H1 (cell line): ENCODE data around the gene CD7. TPM values are rescaled to one million over a fixed set of nuclear protein-coding genes. Genes with fewer than 3 reads are reported as not detected.

Experiments
- CTCF ChIA-PET: fragments of 300-600 bp; sonication (Branson Sonifier 250); formaldehyde crosslinking; loops from one replicate; lab custom pipeline; 2021; ENCODE audit not compliant: partially characterized antibody; lab: Charles Lee
- POLR2A ChIA-PET: fragments of 300-600 bp; sonication (Branson Sonifier 250); formaldehyde crosslinking; loops from one replicate; lab custom pipeline; 2021; ENCODE audit warnings: inconsistent platforms; ENCODE audit not compliant: partially characterized antibody; lab: Charles Lee
- DNase-seq, 2 experiments: peaks; one replicate each; pipeline versions ENCODE4 v3.0.0 to v3.0.0-alpha.2; 2010 to 2022; ENCODE audit warnings: low spot score in 2 of 2, low read depth in 1 of 2, mixed read lengths in 1 of 2
- FAIRE-seq: peaks from 2 replicates; lab custom pipeline; 2011; peaks lifted over from hg19 to GRCh38; lab: Jason Lieb, UNC
- H2AFZ ChIP-seq: 2 replicates; pipeline ENCODE4 v1.8.1; 2012; ENCODE audit warnings: low read length, inconsistent platforms
- H2AK5ac ChIP-seq: 2 replicates; pipeline ENCODE4 v1.6.1; 2013; ENCODE audit warnings: low read depth, low read length
- H2BK120ac ChIP-seq: replicated peaks from 2 replicates; pipeline ENCODE3; 2013; ENCODE audit warnings: low read depth, low read length, inconsistent platforms
- H2BK12ac ChIP-seq: 2 replicates; pipeline ENCODE4 v1.6.1; 2013; ENCODE audit warnings: low read depth, low read length
- H2BK15ac ChIP-seq: 2 replicates; pipeline ENCODE4 v1.6.1; 2013; ENCODE audit warnings: low read length
- H2BK20ac ChIP-seq: 2 replicates; pipeline ENCODE4 v1.6.1; 2013; ENCODE audit warnings: low read length
- H2BK5ac ChIP-seq: 2 replicates; pipeline ENCODE4 v1.6.1; 2013; ENCODE audit warnings: low read depth, low read length
- H3K14ac ChIP-seq: 2 replicates; pipeline ENCODE4 v1.6.1; 2013; ENCODE audit warnings: inconsistent platforms; ENCODE audit not compliant: insufficient read length
- H3K18ac ChIP-seq: 2 replicates; pipeline ENCODE4 v1.6.1; 2013; ENCODE audit warnings: low read length; ENCODE audit errors: extremely low read depth
- H3K23ac ChIP-seq: 2 replicates; pipeline ENCODE4 v1.6.1; 2013; ENCODE audit warnings: inconsistent platforms; ENCODE audit not compliant: insufficient read length
- H3K23me2 ChIP-seq: 2 replicates; pipeline ENCODE4 v1.6.1; 2013; ENCODE audit warnings: low read depth, low read length
- H3K27ac ChIP-seq: 2 replicates; pipeline ENCODE4 v1.6.1; 2011; ENCODE audit warnings: low read depth, low read length, inconsistent platforms
- H3K27me3 ChIP-seq, 4 experiments: replicated peaks in 1 of 4; 1 replicate in 1 of 4; 2 replicates in 3 of 4; pipeline versions ENCODE4 v1.6.1 to v1.8.1; 2011 to 2013; ENCODE audit warnings: low read length in 3 of 4, mild to moderate bottlenecking in 3 of 4, inconsistent platforms in 2 of 4, mixed read lengths in 2 of 4, moderate library complexity in 1 of 4; ENCODE audit not compliant: control insufficient read depth in 3 of 4, insufficient read depth in 3 of 4; ENCODE audit errors: extremely low read depth in 1 of 4
- H3K36me3 ChIP-seq, 4 experiments: 2 replicates each; pipeline versions ENCODE4 v1.6.1 to v1.8.1; 2011 to 2013; ENCODE audit warnings: mild to moderate bottlenecking in 4 of 4, low read length in 3 of 4, moderate library complexity in 2 of 4, control low read depth in 1 of 4, inconsistent platforms in 1 of 4; ENCODE audit not compliant: insufficient read depth in 4 of 4, control insufficient read depth in 2 of 4
- H3K4ac ChIP-seq: replicated peaks from 2 replicates; pipeline ENCODE3; 2013; ENCODE audit warnings: low read length, low read depth, mixed read lengths, inconsistent platforms; ENCODE audit not compliant: insufficient read length
- H3K4me1 ChIP-seq, 4 experiments: replicated peaks in 1 of 4; 1 replicate in 1 of 4; 2 replicates in 3 of 4; pipeline versions ENCODE4 v1.6.1 to v1.8.1; 2011 to 2013; ENCODE audit warnings: low read length in 3 of 4, inconsistent platforms in 2 of 4, mixed read lengths in 1 of 4; ENCODE audit not compliant: insufficient read depth in 4 of 4, control insufficient read depth in 3 of 4
- H3K4me2 ChIP-seq, 2 experiments: 2 replicates each; pipeline versions ENCODE4 v1.6.1 to v1.8.1; 2011 to 2013; ENCODE audit warnings: low read depth in 2 of 2, low read length in 2 of 2, control low read depth in 1 of 2, inconsistent platforms in 1 of 2, mild to moderate bottlenecking in 1 of 2; ENCODE audit not compliant: insufficient read depth in 1 of 2
- H3K4me3 ChIP-seq, 4 experiments: fragments of 200-600, 300-600 bp in 1 of 4; sonication (generic), shearing (Covaris generic), sonication (Bioruptor Twin) in 1 of 4; 2 replicates each; pipeline versions ENCODE4 v1.5.1 to v1.8.1; 2011 to 2016; ENCODE audit warnings: low read length in 4 of 4, low read depth in 3 of 4, control low read depth in 2 of 4, inconsistent platforms in 2 of 4, mild to moderate bottlenecking in 2 of 4, mixed read lengths in 1 of 4, moderate library complexity in 1 of 4; ENCODE audit not compliant: insufficient read depth in 2 of 4; ENCODE audit errors: extremely low read depth in 1 of 4
- H3K56ac ChIP-seq: replicated peaks from 2 replicates; pipeline ENCODE3; 2013; ENCODE audit warnings: low read depth, mild to moderate bottlenecking, mixed read lengths, low read length, inconsistent platforms; ENCODE audit not compliant: insufficient read length
- H3K79me1 ChIP-seq: 2 replicates; pipeline ENCODE4 v1.6.1; 2013; ENCODE audit warnings: low read depth, low read length, control low read depth
- H3K79me2 ChIP-seq, 2 experiments: 2 replicates each; pipeline versions ENCODE4 v1.6.1 to v1.8.1; 2012 to 2013; ENCODE audit warnings: low read length in 2 of 2, mild to moderate bottlenecking in 2 of 2, inconsistent platforms in 1 of 2; ENCODE audit not compliant: insufficient read depth in 2 of 2, control insufficient read depth in 1 of 2
- H3K9ac ChIP-seq, 4 experiments: replicated peaks in 1 of 4; 1 replicate in 1 of 4; 2 replicates in 3 of 4; pipeline versions ENCODE4 v1.6.1 to v1.8.1; 2011 to 2013; ENCODE audit warnings: low read depth in 3 of 4, low read length in 3 of 4, control low read depth in 2 of 4, mild to moderate bottlenecking in 2 of 4, moderate library complexity in 2 of 4, inconsistent platforms in 1 of 4; ENCODE audit errors: extremely low read depth in 1 of 4
- H3K9me3 ChIP-seq, 2 experiments: 2 replicates each; pipeline versions ENCODE4 v1.6.1 to v1.8.1; 2012 to 2013; ENCODE audit warnings: mild to moderate bottlenecking in 2 of 2, moderate library complexity in 2 of 2, control low read depth in 1 of 2, inconsistent platforms in 1 of 2, low read depth in 1 of 2, low read length in 1 of 2, mixed read lengths in 1 of 2; ENCODE audit not compliant: insufficient read depth in 2 of 2
- H4K20me1 ChIP-seq, 2 experiments: replicated peaks in 1 of 2; 2 replicates each; pipeline versions ENCODE3 to v1.8.1; 2011 to 2013; ENCODE audit warnings: inconsistent platforms in 2 of 2, low read length in 2 of 2, mild to moderate bottlenecking in 1 of 2; ENCODE audit not compliant: insufficient read depth in 2 of 2, control insufficient read depth in 1 of 2
- H4K5ac ChIP-seq: 2 replicates; pipeline ENCODE4 v1.6.1; 2013; ENCODE audit warnings: low read length, low read depth, mixed read lengths, inconsistent platforms; ENCODE audit not compliant: insufficient read length
- H4K8ac ChIP-seq: 2 replicates; pipeline ENCODE4 v1.8.0; 2013; ENCODE audit warnings: mild to moderate bottlenecking, moderate library complexity, low read length, inconsistent platforms; ENCODE audit not compliant: insufficient read depth; ENCODE audit errors: extremely low read depth
- H4K91ac ChIP-seq: replicated peaks from 2 replicates; pipeline ENCODE3; 2013; ENCODE audit warnings: low read length, mixed read lengths, inconsistent platforms; ENCODE audit not compliant: insufficient read length
- POLR2A ChIP-seq, 2 experiments: IDR thresholded peaks; 1 replicate in 1 of 2; 2 replicates in 1 of 2; pipeline ENCODE4 v1.6.1; 2011; ENCODE audit warnings: low read depth in 2 of 2, low read length in 2 of 2, mild to moderate bottlenecking in 2 of 2; ENCODE audit errors: control extremely low read depth in 1 of 2
- WGBS, 2 experiments: shearing (Covaris generic) in 1 of 2; methylation state at CpG; one replicate each; pipeline versions ENCODE4 v1.1.6 to v1.1.7; 2013 to 2015; ENCODE audit warnings: low lambda C conversion rate in 2 of 2, mixed read lengths in 2 of 2, inconsistent platforms in 1 of 2, low coverage in 1 of 2, missing lambda C conversion rate in 1 of 2; ENCODE audit not compliant: insufficient replicate concordance in 2 of 2, insufficient coverage in 1 of 2, insufficient read length in 1 of 2; ENCODE audit errors: extremely low coverage in 1 of 2, missing lambda C conversion rate in 1 of 2; 5-methylcytosine and 5-hydroxymethylcytosine counted together
- polyA plus RNA-seq, 7 experiments: library from polyadenylated mRNA; depleted of rRNA in 3 of 7; stranded (reverse) in 5 of 7; unstranded in 2 of 7; fragments of >200 nt in 5 of 7; fragments of 200-250 nt in 2 of 7; gene quantifications; 1 replicate in 5 of 7; 2 replicates in 1 of 7; 4 replicates in 1 of 7; pipeline versions ENCODE4 v1.2.1 to v1.2.3, GENCODE V29; 2011 to 2013; ENCODE audit warnings: missing spikeins in 2 of 7, mixed read lengths in 2 of 7
- total RNA-seq: library from RNA; stranded (reverse); fragmentation: NEBNext Ultra II Directional; extraction: Animal tissue kit (Norgen Biotek cat#: 25700); gene quantifications from 2 replicates; pipeline ENCODE4 v1.2.1, GENCODE V29; 2021

The CD7 gene
- total and polyA plus RNA-seq, 2 of the 8 experiments (the other 6 are each of a cell fraction or from before 2014, with no cell fraction given): 0.83 to 0.86 TPM

DNA sequence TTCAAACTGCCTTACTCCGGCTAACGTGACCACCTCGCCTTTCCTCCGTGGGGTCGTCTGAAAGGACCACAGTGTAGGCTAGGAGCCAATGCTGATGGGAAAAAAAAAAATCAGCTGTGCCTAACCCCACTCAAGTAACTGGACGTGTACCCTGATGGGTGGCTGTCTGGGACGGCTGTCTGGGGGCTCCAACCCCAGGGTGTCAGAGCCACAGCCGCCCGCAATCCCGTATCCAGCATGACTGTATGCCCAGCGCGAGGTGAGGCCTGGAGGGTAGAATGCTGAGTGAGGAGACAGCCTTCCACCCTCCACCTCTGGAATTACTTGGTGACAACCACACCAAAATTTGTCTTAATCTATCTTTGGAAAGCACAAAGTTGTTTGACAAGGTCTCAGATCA lies 46.8 kb downstream of the CD7 start:
- ChIA-PET CTCF (interaction anchor here (0.6 to 1.2 kb wide), 3 partner anchors 15 to 154 kb away, joined by 3 to 4 read pairs (median 3); no protein-coding TSS in a partner anchor), POLR2A (interaction anchor here (6.4 kb wide), 1 partner anchor 13 kb away, joined by 39 read pairs; no protein-coding TSS in a partner anchor)
- no peak overlapping the region for H3K27ac ChIP-seq
- no peaks in the 10 kb centered on the region for H3K9me3 ChIP-seq
- no peak overlapping the region for H3K23ac ChIP-seq
- no peak overlapping the region for H2AFZ ChIP-seq
- no peak for DNase-seq
- no peak overlapping the region for H3K4ac ChIP-seq
- no peak overlapping the region for H2BK15ac ChIP-seq
- H3K4me3 ChIP-seq: no peak overlapping the region
- H2AK5ac ChIP-seq: no peak overlapping the region
- H4K8ac ChIP-seq: no peak overlapping the region
- H4K20me1 ChIP-seq: peaks cover 49 to 54% of the 10 kb centered on the region in 2 experiments
- peak overlapping the region in 1 of 2 experiments; percentile 12; a peak in 1 of 4 replicates for H3K4me2 ChIP-seq
- FAIRE-seq: no peak
- H4K91ac ChIP-seq: no peak overlapping the region
- peaks cover 52 to 70% of the 10 kb centered on the region in 2 experiments for H3K79me2 ChIP-seq
- peaks cover 6% of the 10 kb centered on the region for H3K23me2 ChIP-seq
- H3K36me3 ChIP-seq: peaks cover 6 to 32% (median 11%) of the 10 kb centered on the region in 4 experiments; a peak in 7 of 8 replicates
- H2BK20ac ChIP-seq: no peak overlapping the region
- H3K79me1 ChIP-seq: peaks cover 33% of the 10 kb centered on the region
- H3K14ac ChIP-seq: no peak overlapping the region
- peaks cover 0 to 30% (median 7%) of the 10 kb centered on the region in 4 experiments; a peak in 6 of 7 replicates for H3K4me1 ChIP-seq
- no peak overlapping the region for H2BK5ac ChIP-seq
- no peak overlapping the region for H3K56ac ChIP-seq
- H2BK120ac ChIP-seq: no peak overlapping the region
- no peak overlapping the region for H4K5ac ChIP-seq
- H3K9ac ChIP-seq: no peak overlapping the region
- H3K18ac ChIP-seq: no peak overlapping the region
- H2BK12ac ChIP-seq: no peak overlapping the region
- 96% methylated on average over 12 of the region's 12 CpGs; no CpG with 5 or more reads in 1 of the 2 experiments for WGBS, 2 experiments
- peaks cover 0 to 5% (median 5%) of the 10 kb centered on the region in 4 experiments; a peak in 3 of 7 replicates for H3K27me3 ChIP-seq
- no peak for TF ChIP-seq POLR2A (IDR thresholded peaks at IDR 0.05; ENCODE audit: control extremely low read depth in 1 of 2, low read depth in 2 of 2, low read length in 2 of 2)
